NB4 (cell line): Measurements from ENCODE around the gene PAM.

Experiments
- CTCF ChIP-seq: IDR thresholded peaks from one replicate; pipeline ENCODE4 v1.5.1; 2012; ENCODE audit warnings: low read depth, low read length
- POLR2A ChIP-seq: IDR thresholded peaks from 2 replicates; pipeline ENCODE4 v1.6.1; 2011; ENCODE audit warnings: mild to moderate bottlenecking; ENCODE audit not compliant: insufficient read length; ENCODE audit errors: extremely low read depth

- TF ChIP-seq CTCF: no peak
- no peak for TF ChIP-seq POLR2A
Measured at GRCh38 chr5:103021314-103021713, 266.2 kb downstream of the PAM start.
